HG03095 (cell line): Measurements from ENCODE around the gene PSME4.

Source experiments
- ATAC-seq: cut with Tn5 transposase; IDR thresholded peaks from one replicate; pipeline ENCODE4 v1.9.1; 2021; ENCODE audit warnings: moderate library complexity; ENCODE audit not compliant: unreplicated experiment

Gene PSME4

DNA sequence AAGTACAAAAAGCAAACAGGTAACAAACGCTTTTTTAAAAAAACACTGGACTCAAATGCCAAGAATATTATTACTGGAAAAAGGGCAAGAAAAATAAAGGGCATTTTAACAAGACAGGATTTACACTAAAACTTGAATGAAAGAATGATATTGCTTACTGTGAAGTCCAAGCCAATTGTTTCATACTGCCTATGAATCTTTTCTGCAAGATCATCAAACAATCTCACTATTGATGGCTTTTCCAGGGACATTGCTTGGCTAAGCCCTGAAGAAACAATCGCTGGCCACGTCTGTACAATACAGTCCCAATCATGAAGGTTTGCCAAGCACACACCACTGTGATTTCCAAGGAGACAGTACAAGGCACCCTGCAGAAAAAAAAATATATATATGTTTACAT, 69.6 kb downstream of the PSME4 start:
- ATAC-seq: no peak

DNA sequence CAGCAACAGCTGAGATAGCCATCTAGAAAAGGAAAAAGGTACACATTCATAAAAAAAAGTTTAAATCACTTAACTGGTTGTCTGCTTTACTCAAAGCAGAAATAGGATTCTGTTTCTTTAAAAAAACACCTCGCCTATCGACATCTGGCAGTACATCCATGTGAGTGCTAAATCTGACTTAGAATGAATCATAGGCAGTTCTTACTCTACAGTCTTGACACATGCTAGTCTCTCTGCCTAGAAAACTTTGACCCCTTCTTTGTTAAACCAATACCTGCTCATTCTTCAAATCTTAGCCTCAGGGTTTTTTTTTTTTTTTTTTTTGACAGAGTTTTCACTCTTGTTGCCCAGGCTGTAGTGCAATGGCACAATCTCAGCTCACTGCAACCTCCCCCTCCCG, 73.9 kb downstream of the PSME4 start:
- no peak for ATAC-seq

DNA sequence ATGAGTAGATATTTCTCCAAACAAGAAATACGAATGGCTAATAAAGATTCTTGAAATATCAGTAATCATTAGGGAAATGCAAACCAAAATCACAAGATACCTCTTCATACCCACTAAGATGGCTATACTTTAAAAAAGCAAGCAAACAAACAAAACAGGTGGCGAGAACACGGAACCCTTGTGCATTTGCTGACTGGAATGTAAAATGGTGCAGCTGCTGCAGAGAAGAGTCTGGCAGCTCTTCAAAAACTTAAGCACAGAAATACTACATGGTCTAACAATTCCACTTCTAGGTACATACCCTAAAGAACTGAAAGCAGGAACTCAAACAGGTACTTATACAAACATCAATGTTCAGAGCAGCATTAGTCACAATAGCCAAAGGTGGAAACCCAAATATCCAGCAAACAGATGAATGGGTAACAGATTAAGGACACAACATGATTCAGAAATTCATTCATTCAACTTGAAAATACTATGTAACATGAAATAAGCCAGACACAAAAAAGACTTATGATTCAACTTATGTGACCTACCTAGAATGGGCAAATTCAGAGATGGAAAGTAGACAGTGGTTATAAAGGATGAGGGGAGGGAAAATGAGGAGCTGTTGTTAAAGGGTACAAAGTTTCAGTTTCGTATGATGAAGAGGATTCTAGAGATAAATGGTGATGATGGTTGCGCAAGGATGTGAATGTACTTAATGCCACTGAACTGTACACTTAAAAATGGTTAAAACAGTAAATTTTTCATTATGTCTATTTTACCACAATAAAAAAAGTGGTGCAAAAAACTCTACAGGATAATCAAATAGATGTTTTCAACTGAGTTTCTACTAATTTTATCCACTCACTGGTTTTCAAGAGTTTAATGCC, 84.2 kb downstream of the PSME4 start:
- ATAC-seq: no peak

DNA sequence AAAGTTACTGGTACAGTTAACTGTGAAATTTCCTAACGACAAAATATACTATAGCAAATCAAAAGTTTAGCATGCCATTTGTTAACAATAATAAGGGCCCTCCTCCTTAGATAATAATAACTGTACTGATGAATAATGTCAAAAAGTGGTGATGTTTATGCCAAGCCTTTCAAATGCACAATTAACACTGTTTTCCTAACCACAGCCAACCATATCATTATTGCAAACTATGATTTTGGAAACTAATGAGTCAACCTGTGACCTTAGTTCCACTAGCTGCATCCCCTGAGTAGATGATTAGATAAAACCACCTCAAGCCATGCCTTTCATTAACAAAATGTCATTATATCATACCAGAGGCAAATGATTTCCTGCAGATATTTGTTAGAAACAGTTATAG, 85.9 kb downstream of the PSME4 start:
- ATAC-seq: no peak

DNA sequence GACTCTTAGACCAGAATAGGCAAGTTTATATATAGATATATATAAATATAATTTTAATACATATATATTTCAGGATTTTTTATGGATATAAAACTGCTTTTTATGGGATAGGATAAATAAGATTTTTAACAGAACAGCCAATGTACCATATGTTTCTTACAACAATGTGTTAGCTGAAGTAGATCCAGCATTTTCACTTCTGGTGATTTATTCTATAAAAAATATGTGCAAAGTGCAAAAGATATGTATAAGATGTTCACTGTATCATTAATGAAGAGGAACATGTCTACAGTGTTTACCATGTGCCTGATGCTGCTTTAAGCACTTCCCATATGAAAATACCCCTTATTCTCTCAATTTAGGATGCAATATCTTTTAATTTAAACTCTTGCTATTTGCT, 88.8 kb downstream of the PSME4 start:
- no peak for ATAC-seq

DNA sequence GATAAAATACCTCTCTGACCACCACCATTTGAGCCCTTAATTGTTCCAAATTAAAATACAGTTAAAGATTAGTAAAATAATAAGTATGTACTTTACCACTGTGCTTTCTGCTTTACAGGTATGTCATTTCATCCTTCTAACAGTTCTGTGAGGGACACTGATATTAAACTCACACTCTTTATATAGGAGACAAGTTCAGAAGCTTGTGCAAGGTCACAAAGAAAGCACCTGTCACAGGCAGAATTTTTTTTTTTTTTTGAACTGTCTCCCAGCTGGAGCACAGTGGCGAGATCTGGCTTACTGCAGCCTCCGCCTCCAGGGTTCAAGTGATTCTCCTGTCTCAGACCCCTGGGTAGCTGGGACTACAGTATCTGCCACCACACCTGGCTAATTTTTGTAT, 89.4 kb downstream of the PSME4 start:
- no peak for ATAC-seq

DNA sequence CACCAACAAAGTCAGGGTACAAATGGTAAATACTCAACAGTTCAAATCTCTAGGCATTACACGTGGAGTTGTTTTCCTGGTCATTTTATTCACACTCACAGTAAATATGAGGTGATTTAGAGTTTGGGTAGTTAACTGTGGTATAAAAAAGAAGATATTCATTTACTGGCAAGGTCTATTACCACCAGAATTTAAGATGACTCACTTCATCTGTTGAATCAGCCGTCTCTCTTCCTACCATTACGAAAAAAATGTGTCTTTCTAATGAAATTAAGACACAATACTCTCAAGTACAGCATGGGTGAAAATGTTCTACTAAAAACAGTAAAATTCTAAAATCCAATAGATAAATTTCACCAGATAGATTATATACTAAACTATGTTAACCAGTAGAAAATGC, 90.0 kb downstream of the PSME4 start:
- ATAC-seq: no peak

DNA sequence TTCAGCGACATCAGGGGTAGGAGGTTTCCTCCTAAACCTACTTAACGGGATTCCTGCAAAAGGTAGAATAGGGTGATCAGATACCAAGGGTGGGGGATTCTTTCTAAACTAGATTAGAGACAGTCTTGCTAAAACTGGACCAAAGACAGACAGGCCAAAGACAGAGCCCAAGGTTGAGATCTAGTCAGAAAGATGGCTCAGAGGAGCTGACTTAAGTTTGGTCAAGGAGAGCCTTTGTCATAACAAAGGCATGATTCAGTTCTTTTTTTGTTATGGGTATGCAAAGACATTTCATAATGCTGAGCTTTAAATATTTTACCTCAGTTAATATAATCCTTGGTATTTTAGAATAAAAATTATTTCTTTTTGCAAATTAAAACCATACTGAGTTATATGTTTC, 93.2 kb downstream of the PSME4 start:
- ATAC-seq: no peak

DNA sequence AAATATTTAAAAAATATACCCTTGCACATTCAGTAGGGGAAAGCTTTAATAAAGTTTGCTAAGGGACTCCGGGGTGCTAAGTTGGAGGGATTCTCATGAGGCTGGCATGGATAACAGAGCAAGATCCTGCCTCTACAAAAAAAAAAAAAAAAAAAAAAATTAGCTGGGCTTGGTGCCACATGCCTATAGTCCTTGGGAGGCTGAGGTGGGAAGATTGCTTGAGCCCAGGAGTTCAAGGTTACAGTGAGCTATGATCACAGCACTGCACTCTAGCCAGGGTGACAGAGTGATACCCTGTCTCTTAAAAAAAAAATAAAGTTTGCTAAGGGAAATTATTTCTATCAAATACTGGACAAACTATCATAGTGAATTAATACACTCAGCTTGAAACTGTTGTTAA, 93.7 kb downstream of the PSME4 start:
- ATAC-seq: no peak

DNA sequence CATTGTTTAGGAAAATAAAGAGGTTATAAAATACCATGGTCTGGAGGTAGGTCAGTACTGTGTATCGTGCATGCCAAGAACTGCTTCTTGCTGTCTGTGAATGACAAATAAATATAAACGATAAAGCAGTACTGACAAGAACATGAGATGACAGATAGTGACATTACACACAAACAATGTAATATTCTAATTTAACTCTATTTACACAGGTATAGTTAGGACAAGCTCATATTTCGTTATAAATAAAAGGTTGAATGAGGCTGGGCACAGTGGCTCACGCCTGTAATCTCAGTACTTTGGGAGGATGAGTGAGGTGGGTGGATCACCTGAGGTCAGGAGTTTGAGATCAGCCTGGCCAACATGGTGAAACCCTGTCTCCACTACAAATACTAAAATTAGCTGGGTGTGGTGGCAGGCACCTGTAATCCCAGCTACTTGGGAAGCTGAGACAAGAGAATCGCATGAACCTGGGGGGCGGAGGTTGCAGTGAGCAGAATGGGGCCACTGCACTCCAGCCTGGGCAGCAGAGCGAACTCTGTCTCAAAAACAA, 96.3 kb downstream of the PSME4 start:
- ATAC-seq: no peak

DNA sequence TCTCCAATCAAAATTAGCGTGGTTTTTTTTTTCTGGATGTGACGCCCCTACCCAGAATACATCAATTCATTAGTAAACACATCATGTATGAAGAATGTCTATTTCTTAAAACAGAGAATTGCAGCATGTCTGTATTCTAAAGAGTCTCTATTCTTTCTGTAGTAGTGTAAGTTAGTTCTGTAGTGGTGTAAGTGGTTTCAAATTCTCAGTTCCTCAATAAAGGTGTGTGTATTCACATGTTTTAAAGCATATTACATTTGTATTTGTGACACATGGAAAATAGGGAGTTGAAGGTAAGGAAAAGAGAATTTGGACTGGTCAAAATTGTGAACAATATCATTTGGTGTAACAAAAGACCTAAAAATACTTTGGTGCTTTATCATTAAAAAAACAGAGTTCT, 103.0 kb downstream of the PSME4 start:
- no peak for ATAC-seq

DNA sequence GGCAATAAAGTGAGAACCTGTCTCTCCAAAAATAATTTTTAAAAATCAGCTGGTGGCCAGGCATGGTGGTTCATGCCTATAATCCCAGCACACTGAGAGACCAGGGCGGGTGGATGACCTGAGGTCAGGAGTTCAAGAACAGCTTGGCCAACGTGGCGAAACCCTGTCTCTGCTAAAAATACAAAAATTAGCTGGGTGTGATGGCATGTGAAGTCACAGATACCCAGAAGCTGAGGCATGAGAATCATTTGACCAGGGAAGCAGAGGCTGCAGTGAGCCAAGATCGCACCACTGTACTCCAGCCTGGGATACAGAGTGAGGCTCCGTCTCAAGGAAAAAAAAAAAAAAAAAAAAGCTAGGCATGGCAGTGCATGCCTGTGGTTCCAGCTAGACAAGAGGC, 103.6 kb downstream of the PSME4 start:
- no peak for ATAC-seq

DNA sequence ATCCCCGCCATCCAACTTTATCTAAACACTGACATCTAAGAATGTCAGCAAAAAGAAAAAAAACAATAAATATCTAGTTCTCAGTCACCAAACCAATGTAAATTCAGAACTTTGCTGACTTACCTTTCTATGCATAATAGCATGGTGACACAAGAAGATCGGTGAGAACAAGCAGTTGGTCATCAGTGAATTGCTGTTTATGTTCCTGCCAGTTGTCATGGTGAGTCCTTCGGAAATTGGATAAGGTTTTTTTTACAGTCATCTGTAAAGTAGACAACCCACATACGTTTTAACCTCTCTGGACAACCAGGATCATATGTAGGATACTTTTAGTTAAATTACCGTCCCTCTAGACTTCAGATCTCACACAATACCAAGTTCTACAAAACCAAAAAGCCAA, 104.8 kb downstream of the PSME4 start:
- ATAC-seq: no peak

DNA sequence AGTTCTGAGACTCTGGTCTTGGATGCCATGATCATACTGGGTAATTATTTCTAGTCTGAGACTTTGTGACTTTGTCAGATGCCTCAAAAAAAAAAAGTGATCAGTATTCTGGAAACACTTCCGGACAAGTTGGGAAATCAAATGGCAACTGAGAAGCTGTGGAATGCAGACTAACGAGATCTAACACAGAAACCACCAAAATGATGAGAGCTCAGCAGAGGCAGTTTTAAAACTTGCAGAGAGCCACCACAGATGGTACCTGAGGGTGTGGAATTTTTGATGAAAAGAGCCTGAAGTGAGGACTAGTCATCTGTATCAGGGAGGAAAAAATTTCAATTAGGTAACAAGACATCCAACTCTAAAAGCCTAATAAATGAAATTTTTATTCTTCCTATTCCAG, 105.5 kb downstream of the PSME4 start:
- ATAC-seq: no peak

DNA sequence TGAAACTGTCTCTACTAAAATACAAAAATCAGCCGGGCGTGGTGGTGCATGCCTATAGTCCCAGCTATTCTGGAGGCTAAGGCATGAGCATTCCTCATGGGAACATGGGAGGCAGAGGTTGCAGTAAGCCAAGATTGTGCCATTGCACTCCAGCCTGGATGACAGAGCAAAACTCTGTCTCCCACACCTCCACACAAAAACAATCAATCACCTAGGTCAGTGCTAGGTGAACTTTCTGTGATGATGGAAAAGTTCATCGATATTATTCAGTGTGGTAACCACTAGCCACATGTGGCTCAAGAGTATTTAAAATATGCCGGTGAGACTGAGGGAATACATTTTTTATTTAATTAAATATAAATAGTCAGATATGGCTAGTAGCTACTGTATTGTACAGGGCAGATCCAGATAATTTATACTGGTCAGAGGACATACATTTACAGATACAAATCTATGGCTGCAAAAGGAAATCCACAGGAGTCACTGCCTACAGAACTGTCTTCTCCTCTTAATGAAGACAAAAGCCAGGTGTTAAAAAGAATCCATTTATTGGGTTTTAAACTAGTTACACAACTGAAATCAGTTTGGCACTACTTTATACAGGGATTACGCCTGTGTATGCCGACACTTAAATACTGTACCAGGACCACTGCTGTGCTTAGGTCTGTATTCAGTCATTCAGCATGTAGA, 107.1 kb downstream of the PSME4 start:
- ATAC-seq: no peak

DNA sequence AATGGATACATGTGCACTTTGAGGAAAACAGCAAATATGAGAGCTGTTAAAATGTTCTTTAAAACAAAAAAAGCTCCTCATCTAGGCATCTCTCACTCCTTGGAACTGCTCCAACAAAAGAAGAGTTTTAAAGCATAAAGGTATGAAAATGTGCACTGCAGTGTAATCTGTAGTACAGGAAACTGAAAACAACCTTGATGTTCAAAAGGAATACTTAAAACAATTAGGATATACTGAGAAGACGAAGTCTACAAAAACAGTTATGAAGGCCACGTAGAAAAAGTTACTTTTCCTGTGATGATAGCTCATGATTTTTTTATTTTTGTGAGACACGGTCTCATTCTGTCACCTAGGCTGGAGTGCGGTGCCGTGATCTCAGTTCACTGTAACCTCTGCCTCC, 109.0 kb downstream of the PSME4 start:
- ATAC-seq: no peak

DNA sequence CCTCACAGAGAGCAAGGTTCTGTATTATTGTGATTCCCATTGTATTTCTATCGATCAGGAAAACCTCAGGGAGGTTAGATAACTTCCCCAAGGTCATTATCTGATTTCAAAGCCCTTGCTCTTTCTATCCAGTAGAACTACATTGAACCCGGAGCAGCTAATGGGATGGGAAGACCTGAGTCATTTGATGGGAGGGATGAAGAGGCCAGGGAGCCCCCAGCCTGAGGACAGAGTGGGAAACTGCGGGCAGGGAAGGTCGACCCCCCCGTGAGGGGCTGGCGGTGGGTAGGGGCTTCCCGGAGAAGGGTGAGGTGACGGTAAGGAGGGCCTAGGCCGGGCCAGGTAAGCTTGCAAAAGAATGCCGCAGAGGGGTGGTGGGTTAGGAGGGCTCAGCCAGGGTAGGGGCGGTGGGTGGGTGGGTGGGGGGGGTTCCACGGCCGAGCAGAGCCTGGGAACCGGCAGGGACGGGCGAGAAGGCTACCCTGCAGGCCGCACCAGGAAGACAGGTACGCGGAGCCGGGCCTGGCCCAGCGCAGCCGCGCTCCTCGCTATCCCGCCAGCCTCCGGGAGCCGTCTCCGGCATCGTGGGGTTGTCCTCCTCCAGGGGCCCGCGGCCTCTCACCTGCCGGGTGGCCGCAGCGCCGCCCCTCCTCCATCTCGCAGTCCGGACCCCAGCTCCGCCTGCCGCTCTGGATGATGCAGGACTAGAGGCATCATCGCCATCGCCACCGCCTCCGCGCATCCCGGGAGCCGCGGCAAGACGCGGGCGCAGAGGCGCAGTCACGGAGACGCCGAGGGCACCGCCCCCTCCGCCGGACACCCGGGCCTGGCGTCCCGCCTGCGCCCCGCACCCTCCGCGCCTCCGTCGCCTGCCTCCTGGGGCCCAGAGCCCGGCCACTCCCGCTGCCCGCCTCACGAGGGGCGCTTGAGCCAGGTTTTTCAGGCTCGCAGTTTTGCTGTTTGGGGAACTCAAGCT, 111.3 kb downstream of the PSME4 start, which contains the start of gene GPR75:
TSS of gene GPR75 (minus strand) at position 762 of the 976 bp plus-strand sequence. CDS start 5,211 bp downstream, outside the sequence.
- no peak for ATAC-seq

DNA sequence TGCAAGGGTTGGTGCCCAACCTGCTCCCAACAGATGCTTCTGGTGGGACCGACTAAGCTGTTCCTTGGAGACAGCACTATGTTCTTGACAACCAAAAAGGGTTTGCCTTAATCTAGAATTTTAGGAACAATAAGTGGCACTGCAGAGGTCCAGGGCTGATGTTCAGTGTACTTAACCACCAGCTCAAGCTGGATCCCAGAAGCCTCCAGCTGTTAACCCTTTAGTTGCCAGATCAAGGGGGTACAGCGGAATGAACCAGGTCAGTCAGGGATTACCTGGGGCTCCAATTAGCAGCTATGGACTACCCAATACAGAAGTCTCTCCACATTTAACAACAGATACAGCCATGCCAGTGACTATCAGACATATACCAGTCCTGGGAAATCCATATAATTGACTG, 114.5 kb downstream of the PSME4 start:
- no peak for ATAC-seq

DNA sequence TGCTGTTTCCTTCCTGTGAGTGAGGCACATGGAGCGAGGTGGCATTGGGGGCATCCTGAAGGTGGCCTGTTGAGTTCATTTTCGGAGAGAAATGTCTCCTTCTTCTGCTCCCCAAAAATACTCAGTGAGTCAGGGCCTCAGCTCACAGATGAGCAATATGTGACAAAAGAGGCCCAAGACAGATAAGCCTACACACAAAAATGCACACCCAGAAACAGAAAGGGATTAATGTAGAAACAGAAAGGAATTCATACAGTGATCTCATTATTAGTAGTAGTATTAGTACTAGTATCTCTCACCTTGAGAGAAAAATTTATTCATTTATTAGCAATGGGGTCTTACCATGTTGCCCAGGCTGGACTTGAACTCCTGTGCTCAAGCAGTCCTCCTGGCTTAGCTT, 116.1 kb downstream of the PSME4 start:
- ATAC-seq: no peak

DNA sequence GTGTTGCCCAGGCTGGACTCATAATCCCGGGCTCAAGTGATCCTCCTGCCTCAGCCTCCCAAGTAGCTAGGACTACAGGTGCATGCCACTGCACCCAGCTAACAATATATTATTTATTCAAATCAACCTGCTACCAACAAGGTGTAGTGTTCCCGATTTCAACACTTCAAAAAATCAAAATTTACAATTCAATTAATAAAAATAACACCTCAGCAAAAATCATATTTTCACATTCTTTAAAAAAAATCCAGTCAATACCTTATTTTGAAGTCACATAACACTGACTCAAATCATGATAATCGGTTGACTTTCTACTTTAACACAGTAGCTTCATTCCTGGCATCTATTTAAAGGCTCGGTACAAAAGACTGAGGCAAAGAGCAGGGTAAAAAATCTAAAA, 118.3 kb downstream of the PSME4 start:
- no peak for ATAC-seq
